Smooth muscle cell (in vitro differentiated cells): ENCODE data around the gene TEAD2. TPM values are rescaled to one million over a fixed set of nuclear protein-coding genes. Genes with fewer than 3 reads are reported as not detected.

Experiments
- DNase-seq: peaks from one replicate; lab custom pipeline; 2025; ENCODE audit not compliant: unreplicated experiment; lab: John Stamatoyannopoulos, UW
- H2AFZ ChIP-seq: fragments of 200-600 bp; sonication (generic); 2 replicates; pipeline ENCODE4 v1.6.0; 2016; ENCODE audit warnings: antibody characterized with exemption, low read depth, mild to moderate bottlenecking
- H3F3A ChIP-seq: fragments of 200-600 bp; sonication (generic); 2 replicates; pipeline ENCODE4 v1.6.0; 2017; ENCODE audit warnings: antibody characterized with exemption, low read depth
- H3K27ac ChIP-seq: fragments of 200-600 bp; sonication (generic); 2 replicates; pipeline ENCODE4 v1.5.1; 2016; ENCODE audit warnings: low read depth, mild to moderate bottlenecking
- H3K27me3 ChIP-seq: fragments of 200-600 bp; sonication (generic); 2 replicates; pipeline ENCODE4 v1.6.1; 2016; ENCODE audit warnings: low read depth, mild to moderate bottlenecking
- H3K36me3 ChIP-seq: fragments of 200-600 bp; sonication (generic); 2 replicates; pipeline ENCODE4 v1.5.1; 2016; ENCODE audit warnings: low read depth
- H3K4me1 ChIP-seq: fragments of 200-600 bp; sonication (generic); 2 replicates; pipeline ENCODE4 v1.5.1; 2016; ENCODE audit warnings: low read depth
- H3K4me2 ChIP-seq: fragments of 200-600 bp; sonication (generic); 2 replicates; pipeline ENCODE4 v1.6.0; 2016; ENCODE audit warnings: mild to moderate bottlenecking
- H3K4me3 ChIP-seq: fragments of 200-600 bp; sonication (generic); 2 replicates; pipeline ENCODE4 v1.5.1; 2016; ENCODE audit warnings: mild to moderate bottlenecking
- H3K79me2 ChIP-seq: fragments of 200-600 bp; sonication (generic); 2 replicates; pipeline ENCODE4 v1.6.0; 2016; ENCODE audit warnings: low read depth, mild to moderate bottlenecking
- H3K9ac ChIP-seq: fragments of 200-600 bp; sonication (generic); 2 replicates; pipeline ENCODE4 v1.6.0; 2016; ENCODE audit warnings: low read depth
- H3K9me3 ChIP-seq: fragments of 200-600 bp; sonication (generic); replicated peaks from 2 replicates; pipeline ENCODE4 v1.5.1; 2016; ENCODE audit warnings: low read depth
- H4K20me1 ChIP-seq: fragments of 200-600 bp; sonication (generic); 2 replicates; pipeline ENCODE4 v1.6.0; 2016; ENCODE audit warnings: low read depth
- WGBS: methylation state at CpG from one replicate; pipeline ENCODE4 v1.1.7; 2016; ENCODE audit warnings: low lambda C conversion rate; 5-methylcytosine and 5-hydroxymethylcytosine counted together
- polyA plus RNA-seq: library from polyadenylated mRNA; unstranded; fragments of >200 nt; fragmentation: Nextera tagmentation; extraction: Ambion mirVana; gene quantifications from 2 replicates; pipeline ENCODE4 v1.2.1, GENCODE V29; 2016
- total RNA-seq: library from RNA; depleted of rRNA; stranded (reverse); fragments of >200 nt; gene quantifications from 2 replicates; pipeline ENCODE4 v1.2.3, GENCODE V29; 2014
- TF ChIP-seq, protein P1 (sequence below): fragments of 200-600 bp; sonication (generic); IDR thresholded peaks from 2 replicates; pipeline ENCODE4 v1.5.1; 2017; ENCODE audit warnings: borderline replicate concordance, mild to moderate bottlenecking, antibody characterized with exemption; ENCODE audit not compliant: insufficient read depth, poor library complexity, severe bottlenecking

The TEAD2 gene
- total and polyA plus RNA-seq, 2 experiments from 2014 or later, result 58.5 to 71.8 TPM

DNA sequence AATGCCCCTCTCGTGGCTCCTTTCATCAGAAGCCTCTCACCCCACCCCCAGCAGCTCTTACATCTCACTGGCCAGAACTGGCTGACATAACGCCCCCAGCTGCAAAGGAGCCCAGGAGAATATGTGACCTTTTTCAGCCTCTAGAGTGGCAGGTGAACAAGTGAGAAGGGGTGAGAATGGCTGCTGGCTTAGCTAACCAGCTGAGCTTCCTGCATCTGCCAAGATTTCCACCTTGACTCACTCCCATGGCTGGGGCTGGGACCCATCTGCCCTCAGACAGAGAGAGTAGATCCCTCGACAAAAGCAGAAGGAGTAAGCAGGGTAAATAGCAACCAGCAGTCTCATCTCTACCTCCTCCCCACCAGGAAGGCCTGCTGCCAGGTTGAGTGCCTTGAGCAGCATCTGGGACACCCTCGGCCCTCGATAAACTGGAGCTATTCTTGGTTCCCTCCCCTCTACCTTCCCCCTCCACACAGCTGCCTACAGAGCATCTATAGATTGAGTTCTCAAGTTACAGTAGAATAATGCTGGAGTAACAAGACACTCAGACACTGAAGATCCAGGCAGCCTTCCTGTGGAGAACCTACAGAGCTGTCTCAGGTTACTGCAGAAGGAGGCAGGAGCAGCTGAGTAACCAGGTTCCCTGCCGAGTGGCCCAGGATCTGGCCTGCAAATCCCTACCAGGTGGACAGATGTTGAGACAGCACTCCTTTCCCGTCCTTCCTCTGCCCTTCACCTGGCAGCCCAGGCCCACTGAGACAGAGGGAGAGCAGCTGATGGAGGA, 41.4 kb upstream of the TEAD2 start:
- Histone ChIP-seq H3K27me3 (no peaks in the 10 kb centered on the region), H3K4me2 (no peak overlapping the region), H4K20me1 (no peaks in the 10 kb centered on the region), H3K4me3 (no peak overlapping the region), H3K9ac (no peak overlapping the region), H3K4me1 (peaks cover 17% of the 10 kb centered on the region), H2AFZ (no peak overlapping the region), H3K9me3 (no peaks in the 10 kb centered on the region), H3F3A (no peaks in the 10 kb centered on the region), H3K27ac (no peak overlapping the region), H3K79me2 (no peaks in the 10 kb centered on the region), H3K36me3 (no peaks in the 10 kb centered on the region)
- WGBS, result 36% methylated on average over 7 of the region's 7 CpGs
- DNase-seq, result no peak
- TF ChIP-seq, protein P1, sequence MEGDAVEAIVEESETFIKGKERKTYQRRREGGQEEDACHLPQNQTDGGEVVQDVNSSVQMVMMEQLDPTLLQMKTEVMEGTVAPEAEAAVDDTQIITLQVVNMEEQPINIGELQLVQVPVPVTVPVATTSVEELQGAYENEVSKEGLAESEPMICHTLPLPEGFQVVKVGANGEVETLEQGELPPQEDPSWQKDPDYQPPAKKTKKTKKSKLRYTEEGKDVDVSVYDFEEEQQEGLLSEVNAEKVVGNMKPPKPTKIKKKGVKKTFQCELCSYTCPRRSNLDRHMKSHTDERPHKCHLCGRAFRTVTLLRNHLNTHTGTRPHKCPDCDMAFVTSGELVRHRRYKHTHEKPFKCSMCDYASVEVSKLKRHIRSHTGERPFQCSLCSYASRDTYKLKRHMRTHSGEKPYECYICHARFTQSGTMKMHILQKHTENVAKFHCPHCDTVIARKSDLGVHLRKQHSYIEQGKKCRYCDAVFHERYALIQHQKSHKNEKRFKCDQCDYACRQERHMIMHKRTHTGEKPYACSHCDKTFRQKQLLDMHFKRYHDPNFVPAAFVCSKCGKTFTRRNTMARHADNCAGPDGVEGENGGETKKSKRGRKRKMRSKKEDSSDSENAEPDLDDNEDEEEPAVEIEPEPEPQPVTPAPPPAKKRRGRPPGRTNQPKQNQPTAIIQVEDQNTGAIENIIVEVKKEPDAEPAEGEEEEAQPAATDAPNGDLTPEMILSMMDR, result no peak

DNA sequence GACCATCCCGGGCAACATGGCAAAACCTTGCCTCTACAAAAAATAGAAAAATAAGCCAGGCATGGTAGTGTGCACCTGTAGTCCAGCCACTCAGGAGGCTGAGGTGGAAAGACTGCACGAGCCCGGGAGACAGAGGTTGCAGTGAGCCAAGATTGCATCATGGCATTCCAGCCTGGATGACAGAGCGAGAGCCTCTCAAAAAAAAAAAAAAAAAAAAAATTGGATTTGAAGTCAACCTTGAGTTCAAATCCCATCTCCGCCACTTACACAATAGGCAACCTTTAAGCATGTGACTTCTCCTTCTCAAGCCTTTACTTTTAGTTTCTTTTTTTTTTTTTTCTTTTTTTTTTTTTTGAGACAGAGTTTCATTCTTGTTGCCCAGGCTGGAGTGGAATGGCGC, 37.8 kb upstream of the TEAD2 start:
- H3K36me3 ChIP-seq, result no peaks in the 10 kb centered on the region
- H3K4me1 ChIP-seq, result peaks cover 17% of the 10 kb centered on the region
- no peaks in the 10 kb centered on the region for H4K20me1 ChIP-seq
- H3K27me3 ChIP-seq, result no peaks in the 10 kb centered on the region
- no peaks in the 10 kb centered on the region for H3K9me3 ChIP-seq
- H3K9ac ChIP-seq, result no peak overlapping the region
- H3K79me2 ChIP-seq, result no peaks in the 10 kb centered on the region
- TF ChIP-seq, protein P1, result no peak
- DNase-seq, result no peak
- H3K4me2 ChIP-seq, result no peak overlapping the region
- no peak overlapping the region for H3K27ac ChIP-seq
- WGBS, result 80% methylated on average over 6 of the region's 6 CpGs
- no peak overlapping the region for H3K4me3 ChIP-seq
- H2AFZ ChIP-seq, result no peak overlapping the region
- no peaks in the 10 kb centered on the region for H3F3A ChIP-seq

DNA sequence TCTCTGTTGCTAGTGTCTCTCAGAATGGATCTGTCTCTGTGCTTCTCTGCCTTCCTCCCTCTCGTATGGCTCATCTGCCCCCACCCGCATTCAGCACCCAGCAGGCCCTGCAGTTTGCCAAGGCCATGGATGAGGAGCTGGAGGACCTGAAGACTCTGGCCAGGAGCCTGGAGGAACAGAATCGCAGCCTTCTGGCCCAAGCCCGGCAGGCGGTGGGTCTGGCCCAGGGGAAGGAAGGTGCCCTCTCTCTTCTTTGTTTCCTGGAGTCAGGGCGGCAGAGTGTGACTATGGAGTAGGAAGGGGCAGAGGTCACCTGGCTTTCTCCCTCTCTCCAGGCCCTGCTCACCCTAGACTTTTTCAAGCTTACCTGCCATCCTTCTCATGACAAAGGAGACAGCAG, 36.7 kb upstream of the TEAD2 start:
- Histone ChIP-seq H3K27me3 (peaks cover 5% of the 10 kb centered on the region), H3K9me3 (no peaks in the 10 kb centered on the region), H2AFZ (no peak overlapping the region), H3F3A (no peaks in the 10 kb centered on the region), H3K36me3 (no peaks in the 10 kb centered on the region), H4K20me1 (no peaks in the 10 kb centered on the region), H3K4me1 (peaks cover 9% of the 10 kb centered on the region), H3K9ac (no peak overlapping the region), H3K27ac (no peak overlapping the region), H3K79me2 (no peaks in the 10 kb centered on the region), H3K4me2 (no peak overlapping the region), H3K4me3 (no peak overlapping the region)
- 92% methylated on average over 6 of the region's 6 CpGs for WGBS
- no peak for DNase-seq
- TF ChIP-seq, protein P1, result no peak
